GM21576 (cell line): ENCODE measurements around the gene EZR.
A peak's percentile ranks its signal among the peaks of the same experiment; 100 is the strongest.

Source experiments
- ATAC-seq: cut with Tn5 transposase; IDR thresholded peaks from one replicate; pipeline ENCODE4 v1.9.1; 2021; ENCODE audit warnings: mild to moderate bottlenecking, moderate library complexity; ENCODE audit not compliant: unreplicated experiment

Gene EZR

DNA sequence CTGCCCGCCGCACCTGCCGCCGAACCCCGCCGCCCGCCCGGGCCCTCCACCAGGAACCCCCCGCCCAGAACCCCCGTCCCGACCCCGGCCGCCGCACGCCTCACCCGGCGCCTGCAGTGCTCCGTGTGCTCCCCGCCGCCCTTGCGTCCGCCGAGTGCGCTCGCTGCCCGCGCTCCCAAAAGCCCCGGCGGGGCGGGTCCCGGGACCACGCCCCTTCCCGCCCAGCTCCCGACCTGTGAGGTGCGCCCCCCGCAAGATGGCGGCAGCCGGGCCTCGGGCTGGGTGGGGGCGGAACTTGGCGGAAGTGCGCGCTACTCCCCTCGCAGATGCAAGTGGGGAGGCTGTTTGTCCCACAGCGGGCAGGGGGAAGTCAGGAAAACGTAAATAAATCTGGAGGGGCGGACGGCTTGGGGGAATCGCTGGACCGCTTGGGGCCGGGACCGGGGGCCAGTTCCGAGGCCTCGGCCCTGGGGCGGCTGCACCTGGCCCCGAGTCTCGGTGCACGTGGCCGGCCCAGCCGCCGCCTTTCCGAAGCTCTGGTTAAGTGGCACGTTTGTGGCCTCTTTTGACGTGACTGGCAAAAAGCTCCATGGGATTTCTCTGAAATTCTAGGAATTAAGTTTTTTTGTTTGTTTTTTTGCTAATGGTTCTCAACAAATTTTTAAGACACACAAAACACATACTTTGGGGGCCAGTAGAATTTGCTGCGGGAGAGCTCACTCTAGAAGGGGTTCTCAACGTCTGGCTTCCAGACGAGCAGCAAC lies at the start of gene EZR:
EZR (minus strand) TSS at position 156 of the 764 bp plus-strand sequence. CDS start 1,275 bp downstream, outside the sequence.
- ATAC-seq = peak; percentile 43

DNA sequence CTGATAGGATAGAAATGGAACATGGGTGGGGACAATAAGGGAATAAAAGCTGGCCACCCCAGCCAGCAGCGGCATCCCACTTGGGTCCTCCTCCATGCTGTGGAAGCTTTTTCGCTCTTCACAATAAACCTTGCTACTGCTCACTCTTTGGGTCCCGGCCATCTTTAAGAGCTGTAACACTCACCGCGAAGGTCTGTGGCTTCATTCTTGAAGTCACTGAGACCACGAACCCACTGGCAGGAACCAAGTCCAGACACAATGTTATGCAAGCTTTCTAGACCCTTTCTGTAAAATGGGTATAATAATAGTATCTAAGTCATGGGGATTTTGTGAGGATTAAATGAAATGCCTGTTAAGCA lies 48.9 kb upstream of the EZR start:
- ATAC-seq = no peak

- no peak for ATAC-seq
Observed at GRCh38 chr6:158867381-158868121, 48.4 kb upstream of the EZR start.

- ATAC-seq = no peak
Observed at GRCh38 chr6:158865769-158866168, 46.6 kb upstream of the EZR start.

- no peak for ATAC-seq
Observed at GRCh38 chr6:158863646-158864045, 44.5 kb upstream of the EZR start.

DNA sequence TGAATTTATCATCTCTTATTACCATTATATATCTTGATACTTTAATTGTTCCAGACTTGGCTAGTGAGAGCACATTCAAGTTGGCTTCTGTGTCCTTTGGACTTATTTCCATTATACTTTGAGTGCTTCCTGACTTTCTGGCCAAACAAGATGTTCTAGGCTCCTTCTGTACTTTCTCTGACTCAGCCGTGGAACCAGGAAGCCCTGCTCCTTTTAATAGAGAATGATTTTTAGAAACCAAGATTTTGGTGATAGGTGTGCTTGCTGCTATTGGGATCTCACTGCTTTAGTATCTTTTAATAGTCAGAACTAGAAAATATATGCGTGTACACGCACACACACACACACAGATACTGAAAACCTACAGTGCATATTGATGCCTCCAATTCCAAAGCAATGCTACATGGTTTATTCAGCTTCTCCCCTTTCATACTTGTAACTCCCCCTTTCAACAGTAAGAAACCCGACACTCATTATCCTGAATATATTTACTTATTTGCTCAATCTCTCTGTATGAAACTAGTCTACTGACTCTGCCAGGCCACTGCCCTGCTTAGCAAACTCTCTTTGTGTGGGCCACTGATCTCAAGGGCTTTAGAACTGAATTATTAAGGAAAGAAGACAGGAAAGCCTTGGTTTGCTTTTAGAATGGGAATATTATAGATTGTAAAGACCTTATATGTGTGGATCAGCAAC lies 42.7 kb upstream of the EZR start:
- no peak for ATAC-seq

GRCh38 chr6:158860279-158860865 lies 41.2 kb upstream of the EZR start:
- no peak for ATAC-seq

GRCh38 chr6:158856261-158856660 lies 37.1 kb upstream of the EZR start:
- ATAC-seq = no peak

DNA sequence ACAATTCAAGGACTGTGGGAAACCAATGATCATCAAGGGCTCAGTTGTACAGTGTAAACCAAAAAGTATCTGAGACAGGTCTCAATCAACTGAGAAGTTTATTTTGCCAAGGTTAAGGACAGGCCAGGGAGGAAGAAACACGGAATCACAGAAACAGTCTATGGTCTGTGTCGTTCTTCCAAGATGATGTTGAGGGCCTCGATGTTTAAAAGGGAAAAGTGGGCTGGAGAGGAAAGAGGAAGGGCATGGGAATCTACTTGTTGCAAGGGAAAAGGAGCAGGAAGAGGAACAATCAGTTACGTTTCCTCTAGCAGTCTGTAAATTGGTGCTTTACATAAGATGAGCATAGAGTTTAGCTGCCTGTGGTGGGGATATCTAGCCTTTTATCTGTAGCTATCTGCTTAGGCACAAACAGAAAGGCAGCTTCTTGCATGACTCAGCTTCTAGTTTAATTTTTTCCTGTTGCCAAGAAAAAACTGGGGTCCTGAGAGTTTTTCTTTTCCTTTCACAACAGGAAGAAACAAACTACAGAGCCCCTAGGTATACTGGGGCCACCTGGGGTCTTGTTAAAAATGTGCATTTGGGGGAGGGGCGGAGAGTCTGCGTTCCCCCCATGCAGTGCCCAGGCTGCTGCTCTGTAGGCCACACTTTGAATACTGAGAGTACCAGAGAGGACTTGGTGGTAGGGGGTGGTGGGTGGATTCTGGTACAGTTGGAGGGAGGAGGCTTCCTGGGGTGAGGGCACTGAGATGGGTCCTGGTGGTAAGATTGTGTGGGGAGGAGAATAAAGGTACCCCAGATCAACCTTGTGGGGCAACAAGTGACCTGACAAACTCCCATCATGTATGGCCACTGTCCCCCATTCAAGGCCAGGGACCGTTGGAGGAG lies 35.3 kb upstream of the EZR start:
- ATAC-seq = no peak

DNA sequence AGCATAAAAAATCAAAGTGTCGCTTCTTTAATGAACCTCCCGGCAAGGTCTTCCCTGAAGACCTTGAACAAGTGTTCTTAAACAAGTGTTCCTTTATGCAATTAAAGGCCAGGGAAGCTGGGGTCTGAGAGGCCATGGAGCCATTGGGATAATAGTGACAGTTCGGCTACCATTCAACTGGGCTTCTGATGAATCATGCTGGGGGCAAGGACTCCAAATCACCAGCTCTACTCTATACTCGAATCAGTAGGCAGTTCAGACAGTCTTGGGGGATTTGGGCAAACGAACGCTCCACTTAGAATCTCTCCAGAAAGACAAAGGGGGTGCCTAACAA lies 34.7 kb upstream of the EZR start:
- ATAC-seq = no peak

DNA sequence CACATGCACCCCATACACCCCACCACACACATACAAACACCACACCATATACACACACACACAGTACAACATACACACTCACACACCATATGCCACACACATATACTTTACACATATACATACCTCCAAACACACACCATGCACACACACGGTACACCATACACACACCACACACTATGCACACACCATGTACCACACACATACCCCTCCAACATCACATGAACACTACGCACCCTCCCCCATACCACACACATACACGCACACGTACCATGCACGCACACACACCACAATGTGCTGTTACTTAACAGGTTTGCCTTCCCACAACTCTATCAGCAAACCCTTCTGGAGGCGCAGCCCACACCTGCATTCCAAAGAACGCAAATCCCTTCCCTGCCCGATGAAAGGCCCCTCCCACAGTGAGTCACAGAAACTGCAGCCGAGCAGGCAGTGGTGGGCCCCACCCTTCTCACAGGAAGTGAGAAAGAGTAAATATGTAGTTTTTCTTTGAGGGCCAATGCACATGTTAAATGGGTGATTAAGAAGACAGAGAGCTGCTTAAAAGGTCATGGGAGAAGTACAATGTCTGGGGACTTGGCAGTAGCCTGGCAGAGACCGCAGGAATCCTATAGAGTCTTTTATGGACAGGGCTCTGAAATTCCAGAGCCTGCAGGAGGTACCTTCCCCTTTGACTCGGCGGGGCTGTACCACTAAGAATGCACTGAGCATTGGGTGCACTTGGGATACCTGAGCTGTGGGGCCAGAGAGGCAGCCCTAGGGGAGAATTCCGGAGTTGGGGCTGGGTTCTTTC lies 34.1 kb upstream of the EZR start:
- peak; percentile 90 for ATAC-seq

GRCh38 chr6:158852312-158853071 lies 33.3 kb upstream of the EZR start:
- ATAC-seq = no peak

GRCh38 chr6:158850807-158851115 lies 31.6 kb upstream of the EZR start:
- ATAC-seq = no peak

DNA sequence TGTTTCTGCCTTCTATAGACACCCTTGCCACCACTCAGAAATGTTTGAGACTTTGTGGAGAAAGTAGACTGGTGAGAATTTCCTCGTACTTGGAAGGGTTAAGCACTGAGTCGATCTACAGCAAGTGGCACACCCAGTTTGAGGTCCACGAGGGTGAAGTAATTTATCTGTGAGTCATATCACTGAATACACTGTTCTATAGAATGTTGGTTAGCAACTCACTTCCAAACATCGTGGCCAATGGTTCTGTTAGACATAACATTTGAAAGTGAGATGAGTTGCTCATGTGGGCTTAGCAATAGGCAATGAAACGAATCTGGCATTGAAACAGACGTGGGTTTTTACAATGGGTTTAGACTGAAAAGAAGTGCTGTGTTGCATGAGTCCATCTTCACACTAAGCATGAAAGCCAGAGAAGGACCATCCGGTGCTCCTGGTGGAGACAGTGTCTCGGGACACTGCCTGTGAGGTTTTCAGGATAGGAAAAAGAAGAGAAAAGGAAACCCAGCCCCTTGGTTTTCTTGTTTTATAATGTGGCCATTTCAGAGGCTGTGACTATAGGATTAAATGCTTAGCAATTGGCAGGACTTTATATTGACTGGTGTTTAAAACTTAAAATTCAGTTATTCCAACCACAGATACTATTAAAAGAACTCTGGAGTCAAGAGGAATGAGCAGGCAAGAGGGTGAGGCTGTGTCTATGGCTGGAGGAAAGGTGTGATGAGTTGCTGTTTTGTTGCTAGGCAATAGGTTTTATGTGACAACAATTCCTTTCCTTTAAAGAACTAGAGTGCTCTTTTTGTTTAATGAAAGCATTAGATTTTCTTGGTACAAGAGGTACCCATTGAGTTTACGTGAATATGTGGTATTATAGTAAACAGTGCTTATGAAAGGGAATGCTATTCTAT lies 31.0 kb upstream of the EZR start:
- no peak for ATAC-seq

DNA sequence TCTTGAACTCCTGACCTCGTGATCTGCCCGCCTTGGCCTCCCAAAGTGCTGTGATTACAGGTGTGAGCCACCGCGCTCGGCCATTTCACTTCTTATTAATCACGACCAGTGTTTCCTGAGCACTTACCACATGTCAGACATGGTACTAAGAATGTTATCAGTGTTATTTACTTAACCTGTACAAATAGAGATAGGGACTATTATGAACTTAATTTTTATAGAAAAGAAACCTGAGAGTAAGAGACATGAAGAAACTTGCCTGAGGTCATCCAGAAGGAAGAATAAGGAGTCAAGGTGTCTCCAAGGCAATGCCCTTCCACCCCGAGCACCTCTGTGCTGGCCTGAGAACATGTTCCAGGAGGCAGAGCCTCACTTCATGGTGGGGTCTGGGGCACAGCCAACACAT lies 29.3 kb upstream of the EZR start:
- no peak for ATAC-seq

GRCh38 chr6:158847786-158848185 lies 28.6 kb upstream of the EZR start:
- ATAC-seq = no peak

DNA sequence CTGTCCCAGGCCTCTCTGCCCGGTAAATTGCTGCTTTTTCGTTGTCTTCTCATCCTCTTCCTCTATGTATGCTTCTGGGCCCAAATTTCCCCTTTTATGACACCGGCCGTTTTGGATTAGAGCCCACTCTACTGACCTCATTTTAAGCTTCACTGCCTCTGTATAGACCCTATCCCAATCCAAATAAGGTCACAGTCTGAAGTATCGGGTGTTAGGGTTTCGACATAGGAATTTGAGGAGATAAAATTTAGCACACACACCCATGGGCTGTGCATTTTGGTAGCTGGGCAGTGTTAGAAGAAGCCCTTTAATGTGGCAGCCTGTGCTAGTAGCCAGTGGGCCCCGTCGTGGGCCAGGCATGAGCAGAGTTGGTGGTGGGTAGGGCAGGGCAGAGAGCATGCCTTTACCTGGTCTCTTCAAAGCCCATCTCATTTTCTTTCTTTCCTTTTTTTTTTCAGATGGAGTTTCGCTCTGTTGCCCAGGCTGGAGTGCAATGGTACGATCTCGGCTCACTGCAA lies 27.9 kb upstream of the EZR start:
- no peak for ATAC-seq
